MM.1S (cell line): ENCODE data around the gene HECW1.

Experiments used
- EZH2 ChIP-seq: fragments of 300-600 bp; sonication (generic); optimal IDR thresholded peaks from 2 replicates; pipeline ENCODE3; 2017; ENCODE audit warnings: low read depth, mild to moderate bottlenecking, antibody characterized with exemption, low read length, mixed read lengths
- EZH2phosphoT487 ChIP-seq: fragments of 300-600 bp; sonication (generic); IDR thresholded peaks from 2 replicates; pipeline ENCODE4 v1.6.1; 2018; ENCODE audit warnings: antibody characterized with exemption, low read length
- TF ChIP-seq, protein P1 (sequence below): fragments of 300-600 bp; sonication (generic); IDR thresholded peaks from 2 replicates; pipeline ENCODE4 v1.5.1; 2016; ENCODE audit warnings: antibody characterized with exemption, low read length, mixed read lengths

GRCh38 chr7:43560742-43561330, 448.4 kb downstream of the HECW1 start:
- TF ChIP-seq, protein P1, sequence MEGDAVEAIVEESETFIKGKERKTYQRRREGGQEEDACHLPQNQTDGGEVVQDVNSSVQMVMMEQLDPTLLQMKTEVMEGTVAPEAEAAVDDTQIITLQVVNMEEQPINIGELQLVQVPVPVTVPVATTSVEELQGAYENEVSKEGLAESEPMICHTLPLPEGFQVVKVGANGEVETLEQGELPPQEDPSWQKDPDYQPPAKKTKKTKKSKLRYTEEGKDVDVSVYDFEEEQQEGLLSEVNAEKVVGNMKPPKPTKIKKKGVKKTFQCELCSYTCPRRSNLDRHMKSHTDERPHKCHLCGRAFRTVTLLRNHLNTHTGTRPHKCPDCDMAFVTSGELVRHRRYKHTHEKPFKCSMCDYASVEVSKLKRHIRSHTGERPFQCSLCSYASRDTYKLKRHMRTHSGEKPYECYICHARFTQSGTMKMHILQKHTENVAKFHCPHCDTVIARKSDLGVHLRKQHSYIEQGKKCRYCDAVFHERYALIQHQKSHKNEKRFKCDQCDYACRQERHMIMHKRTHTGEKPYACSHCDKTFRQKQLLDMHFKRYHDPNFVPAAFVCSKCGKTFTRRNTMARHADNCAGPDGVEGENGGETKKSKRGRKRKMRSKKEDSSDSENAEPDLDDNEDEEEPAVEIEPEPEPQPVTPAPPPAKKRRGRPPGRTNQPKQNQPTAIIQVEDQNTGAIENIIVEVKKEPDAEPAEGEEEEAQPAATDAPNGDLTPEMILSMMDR, result no peak
- no peak for TF ChIP-seq EZH2
- no peak for TF ChIP-seq EZH2phosphoT487
